ENCODE results near the gene ACOT6.
"Not testable (repeated sequence)": the region's sequence is repeated elsewhere in the genome, so short reads cannot be mapped to it uniquely, and the experiment has no call there.

The ACOT6 gene

GRCh38 chr14:73612339-73613045 is at the start of gene ACOT6:
Gene ACOT6 (plus strand): TSS chr14:73612517. CDS start chr14:73612572, 55 bp downstream.
- DNase-seq, result peak in 46 of 56 donors; percentile 17 to 78 (median 52)

GRCh38 chr14:73562696-73563095 is 49.6 kb upstream of the ACOT6 start:
- DNase-seq, result not testable (repeated sequence)

GRCh38 chr14:73566431-73566830 is 45.9 kb upstream of the ACOT6 start:
- DNase-seq, result not testable (repeated sequence)

- not testable (repeated sequence) for DNase-seq
Observed at GRCh38 chr14:73566935-73567334, 45.4 kb upstream of the ACOT6 start.

GRCh38 chr14:73567358-73567757 is 45.0 kb upstream of the ACOT6 start:
- DNase-seq, result no peak

GRCh38 chr14:73567951-73568885 is 44.1 kb upstream of the ACOT6 start:
- DNase-seq, result no peak

- DNase-seq, result peak in 1 of 56 donors; percentile 53
Observed at GRCh38 chr14:73568886-73569184, 43.5 kb upstream of the ACOT6 start.

GRCh38 chr14:73569185-73569958 is 42.9 kb upstream of the ACOT6 start, which contains the start of gene ACOT2:
Gene ACOT2 (plus strand): TSS chr14:73569213. CDS start chr14:73569241, 28 bp downstream.
- peak in 50 of 56 donors; percentile 9 to 83 (median 54) for DNase-seq

GRCh38 chr14:73570913-73571312 is 41.4 kb upstream of the ACOT6 start:
- peak in 26 of 56 donors; percentile 1 to 55 (median 14) for DNase-seq

GRCh38 chr14:73573034-73573433 is 39.3 kb upstream of the ACOT6 start:
- DNase-seq, result not testable (repeated sequence)

- not testable (repeated sequence) for DNase-seq
Observed at GRCh38 chr14:73573740-73574139, 38.6 kb upstream of the ACOT6 start.

GRCh38 chr14:73574251-73574650 is 38.1 kb upstream of the ACOT6 start:
- not testable (repeated sequence) for DNase-seq

- DNase-seq, result no peak
Observed at GRCh38 chr14:73576391-73576790, 35.9 kb upstream of the ACOT6 start.

GRCh38 chr14:73577214-73577613 is 35.1 kb upstream of the ACOT6 start:
- DNase-seq, result not testable (repeated sequence)

- not testable (repeated sequence) for DNase-seq
Observed at GRCh38 chr14:73582102-73582979, 30.0 kb upstream of the ACOT6 start.

GRCh38 chr14:73588695-73589094 is 23.6 kb upstream of the ACOT6 start:
- no peak for DNase-seq

GRCh38 chr14:73589116-73589515 is 23.2 kb upstream of the ACOT6 start:
- DNase-seq, result no peak

- DNase-seq, result not testable (repeated sequence)
Observed at GRCh38 chr14:73590673-73591004, 21.7 kb upstream of the ACOT6 start.

- peak in 14 of 56 donors; percentile 1 to 43 (median 11) for DNase-seq
Observed at GRCh38 chr14:73591690-73592449, 20.4 kb upstream of the ACOT6 start, which contains the start of gene ACOT4. Gene ACOT4 (plus strand): TSS chr14:73591873. CDS start chr14:73591960, 87 bp downstream.

- no peak for DNase-seq
Observed at GRCh38 chr14:73594491-73594890, 17.8 kb upstream of the ACOT6 start.

Measured in amygdala (tissue), 56 donors.